Caco-2 (cell line): Measurements from ENCODE around the gene BAIAP2L2. TPM values are rescaled to one million over a fixed set of nuclear protein-coding genes. Genes with fewer than 3 reads are reported as not detected.
"Not testable (repeated sequence)": the region's sequence is repeated elsewhere in the genome, so short reads cannot be mapped to it uniquely, and the experiment has no call there.

Source experiments
- BruUV-seq: library from RNA; stranded (reverse); fragments of 400-500 nt; replicated peaks from 2 replicates; lab custom pipeline; 2021; lab: Mats Ljungman, UMichigan
- CTCF ChIA-PET: fragments of 300-600 bp; sonication (Branson Sonifier 250); formaldehyde crosslinking; loops from one replicate; lab custom pipeline; 2022; ENCODE audit warnings: antibody characterized with exemption; lab: Charles Lee
- POLR2A ChIA-PET: fragments of 300-600 bp; sonication (Branson Sonifier 250); formaldehyde crosslinking; loops from one replicate; lab custom pipeline; 2022; ENCODE audit warnings: antibody characterized with exemption; lab: Charles Lee
- DNase-seq, 2 experiments: peaks; one replicate each; pipeline versions ENCODE4 v3.0.0 to v3.0.0-alpha.2; 2020 to 2022
- H3K27me3 ChIP-seq: replicated peaks from 2 replicates; pipeline ENCODE4 v1.6.0; 2011; ENCODE audit warnings: low read length; ENCODE audit not compliant: control insufficient read depth, insufficient read depth
- H3K36me3 ChIP-seq: 2 replicates; pipeline ENCODE4 v1.5.1; 2011; ENCODE audit warnings: low read length; ENCODE audit not compliant: control insufficient read depth, insufficient read depth
- H3K4me1 ChIP-seq: fragments of 250-450 bp; sonication (Bioruptor Pico); 2 replicates; pipeline ENCODE4 v1.5.1; 2020; ENCODE audit warnings: mild to moderate bottlenecking
- H3K4me3 ChIP-seq: 2 replicates; pipeline ENCODE4 v1.5.1; 2011; ENCODE audit warnings: low read depth, mild to moderate bottlenecking, control low read depth, low read length
- H3K9me3 ChIP-seq: fragments of 250-450 bp; sonication (Bioruptor Pico); 2 replicates; pipeline ENCODE4 v1.5.1; 2020; ENCODE audit warnings: mild to moderate bottlenecking, moderate library complexity
- H3K27ac Mint-ChIP-seq: one replicate; pipeline ENCODE4 v1.8.0; 2022; ENCODE audit warnings: mixed read lengths; ENCODE audit not compliant: unreplicated experiment
- H3K27me3 Mint-ChIP-seq: one replicate; pipeline ENCODE4 v1.8.0; 2022; ENCODE audit warnings: mixed read lengths; ENCODE audit not compliant: insufficient read depth, unreplicated experiment
- H3K36me3 Mint-ChIP-seq: one replicate; pipeline ENCODE4 v1.8.0; 2022; ENCODE audit warnings: mild to moderate bottlenecking, mixed read lengths; ENCODE audit not compliant: insufficient read depth, unreplicated experiment
- H3K4me1 Mint-ChIP-seq: one replicate; pipeline ENCODE4 v1.8.0; 2022; ENCODE audit warnings: low read depth, mixed read lengths; ENCODE audit not compliant: unreplicated experiment
- H3K4me3 Mint-ChIP-seq: one replicate; pipeline ENCODE4 v1.8.0; 2022; ENCODE audit warnings: mild to moderate bottlenecking, moderate library complexity, mixed read lengths; ENCODE audit not compliant: unreplicated experiment
- H3K9me3 Mint-ChIP-seq: one replicate; pipeline ENCODE4 v1.8.0; 2022; ENCODE audit warnings: mixed read lengths; ENCODE audit not compliant: unreplicated experiment
- CTCF ChIP-seq, 2 experiments: fragments of 200-600 bp in 1 of 2; IDR thresholded peaks; 1 replicate in 1 of 2; 2 replicates in 1 of 2; pipeline versions ENCODE4 v1.5.1 to v1.8.0; 2011 to 2022; ENCODE audit warnings: antibody characterized with exemption in 1 of 2, control low read depth in 1 of 2, inconsistent platforms in 1 of 2, low read depth in 1 of 2, low read length in 1 of 2, mild to moderate bottlenecking in 1 of 2, moderate library complexity in 1 of 2; ENCODE audit not compliant: insufficient read depth in 1 of 2, severe bottlenecking in 1 of 2, unreplicated experiment in 1 of 2
- intact Hi-C: fragments of 100-400 bp; cut with micrococcal nuclease; formaldehyde crosslinking; loops from one replicate; pipeline ENCODE4 v1.10.0; 2022; ENCODE audit not compliant: unreplicated experiment
- total RNA-seq: library from RNA; stranded (reverse); gene quantifications from 2 replicates; pipeline ENCODE4 v1.2.3, GENCODE V29; 2022

BAIAP2L2 gene
- total RNA-seq, 1 experiment from 2014 or later: 4.4 TPM

GRCh38 chr22:38118182-38118581, 7.7 kb upstream of the BAIAP2L2 start:
- Mint-ChIP-seq H3K9me3 (no peaks in the 10 kb centered on the region), H3K4me3 (no peak overlapping the region), H3K27me3 (no peaks in the 10 kb centered on the region), H3K36me3 (peaks cover 5% of the 10 kb centered on the region), H3K4me1 (no peaks in the 10 kb centered on the region), H3K27ac (no peak overlapping the region)
- Histone ChIP-seq H3K36me3 (no peaks in the 10 kb centered on the region), H3K9me3 (no peaks in the 10 kb centered on the region), H3K4me3 (no peak overlapping the region), H3K27me3 (no peaks in the 10 kb centered on the region), H3K4me1 (no peaks in the 10 kb centered on the region)
- no TSS peak for BruUV-seq
- no peak for TF ChIP-seq CTCF (IDR thresholded peaks at IDR 0.05; ENCODE audit: insufficient read depth in 1 of 2, low read depth in 1 of 2, low read length in 1 of 2, severe bottlenecking in 1 of 2, unreplicated experiment in 1 of 2)
- CTCF ChIA-PET: interaction anchor here (0.6 kb wide), 1 partner anchor 84 kb away, joined by 3 read pairs; the partner anchor contains the start of gene MAFF
- POLR2A ChIA-PET: no interaction called here
- intact Hi-C loops: loop anchor here (10.0 kb wide), 2 partner anchors 67 to 97 kb away; partner anchors contain the start of gene PLA2G6
- no peak for DNase-seq

- H3K4me3 ChIP-seq, BruUV-seq, POLR2A ChIA-PET, H3K4me1 ChIP-seq, H3K9me3 Mint-ChIP-seq, H3K4me1 Mint-ChIP-seq, H3K9me3 ChIP-seq, H3K27ac Mint-ChIP-seq, H3K36me3 ChIP-seq, DNase-seq, H3K27me3 Mint-ChIP-seq, H3K27me3 ChIP-seq, H3K4me3 Mint-ChIP-seq, H3K36me3 Mint-ChIP-seq: not testable (repeated sequence)
- intact Hi-C loops: loop anchor here (10.0 kb wide), 2 partner anchors 67 to 97 kb away; partner anchors contain the start of gene PLA2G6
- CTCF ChIA-PET: interaction anchor here (0.6 kb wide), 1 partner anchor 84 kb away, joined by 3 read pairs; the partner anchor contains the start of gene MAFF
Measured at GRCh38 chr22:38117556-38117955, 7.1 kb upstream of the BAIAP2L2 start.

- no peak for DNase-seq
- Mint-ChIP-seq H3K4me3 (no peak overlapping the region), H3K36me3 (peaks cover 5% of the 10 kb centered on the region), H3K27ac (no peak overlapping the region), H3K4me1 (peaks cover 6% of the 10 kb centered on the region), H3K27me3 (no peaks in the 10 kb centered on the region), H3K9me3 (no peaks in the 10 kb centered on the region)
- no peak overlapping the region for H3K4me3 ChIP-seq
- CTCF ChIA-PET: no interaction called here
- intact Hi-C loops: loop anchor here (10.0 kb wide), 2 partner anchors 69 to 99 kb away; partner anchors contain the start of gene PLA2G6
- POLR2A ChIA-PET: no interaction called here
- no TSS peak for BruUV-seq
- H3K4me1 ChIP-seq: peaks cover 16% of the 10 kb centered on the region
- H3K36me3 ChIP-seq: no peaks in the 10 kb centered on the region
- H3K9me3 ChIP-seq: no peaks in the 10 kb centered on the region
- no peaks in the 10 kb centered on the region for H3K27me3 ChIP-seq
- no peak for TF ChIP-seq CTCF (IDR thresholded peaks at IDR 0.05; ENCODE audit: insufficient read depth in 1 of 2, low read depth in 1 of 2, low read length in 1 of 2, severe bottlenecking in 1 of 2, unreplicated experiment in 1 of 2)
Measured at GRCh38 chr22:38115423-38116205, 5.1 kb upstream of the BAIAP2L2 start.
